HEK293 (cell line): Measurements from ENCODE around the gene APLP1.

Experiments used
- CTCF ChIA-PET: fragments of 350-600 bp; formaldehyde crosslinking; extraction: SDS; loops from one replicate; lab custom pipeline; 2021; ENCODE audit warnings: antibody characterized with exemption; lab: Yijun Ruan, JAX
- POLR2A ChIA-PET: fragments of 300-600 bp; formaldehyde crosslinking; extraction: SDS; loops from one replicate; lab custom pipeline; 2020; ENCODE audit warnings: antibody characterized with exemption, inconsistent platforms; lab: Yijun Ruan, JAX
- H3K27ac ChIP-seq: fragments of 200-500 bp; sonication (Bioruptor generic); 2 replicates; pipeline ENCODE4 v1.5.1; 2014; ENCODE audit warnings: low read depth, low read length, control low read depth, inconsistent platforms; ENCODE audit errors: extremely low read depth
- H3K36me3 ChIP-seq, 2 experiments: fragments of 200-500 bp in 1 of 2; sonication (Bioruptor generic) in 1 of 2; 1 replicate in 1 of 2; 2 replicates in 1 of 2; pipeline ENCODE4 v1.5.1; 2014 to 2017; ENCODE audit warnings: inconsistent platforms in 2 of 2, low read length in 2 of 2; ENCODE audit not compliant: control insufficient read depth in 2 of 2, insufficient read depth in 1 of 2
- H3K4me1 ChIP-seq: fragments of 200-500 bp; sonication (Bioruptor generic); 2 replicates; pipeline ENCODE4 v1.5.1; 2014; ENCODE audit warnings: mild to moderate bottlenecking, low read length, inconsistent platforms; ENCODE audit not compliant: control insufficient read depth, insufficient read depth
- H3K4me3 ChIP-seq: 2 replicates; pipeline ENCODE4 v1.5.1; 2011; ENCODE audit warnings: low read depth, mild to moderate bottlenecking, control low read depth, low read length, moderate library complexity
- H3K9me3 ChIP-seq: fragments of 200-500 bp; sonication (Bioruptor generic); 2 replicates; pipeline ENCODE4 v1.5.1; 2014; ENCODE audit warnings: low read depth, low read length, inconsistent platforms; ENCODE audit not compliant: control insufficient read depth, insufficient read depth
- INSM2 ChIP-seq: fragments of 450-650 bp; formaldehyde crosslinking; IDR thresholded peaks from 2 replicates; pipeline ENCODE4 v1.5.1; 2016; ENCODE audit warnings: missing biosample characterization, missing genetic modification characterization
- SP7 ChIP-seq: fragments of 450-650 bp; formaldehyde crosslinking; IDR thresholded peaks from 2 replicates; pipeline ENCODE4 v1.5.1; 2016; ENCODE audit warnings: missing biosample characterization, missing genetic modification characterization
- ZBTB20 ChIP-seq: fragments of 450-650 bp; formaldehyde crosslinking; IDR thresholded peaks from 2 replicates; pipeline ENCODE4 v1.5.1; 2016; ENCODE audit warnings: missing biosample characterization, missing genetic modification characterization
- ZEB2 ChIP-seq: fragments of 450-650 bp; formaldehyde crosslinking; IDR thresholded peaks from 2 replicates; pipeline ENCODE4 v1.5.1; 2016; ENCODE audit warnings: missing biosample characterization, missing genetic modification characterization
- ZIC2 ChIP-seq: fragments of 450-650 bp; formaldehyde crosslinking; IDR thresholded peaks from 2 replicates; pipeline ENCODE4 v1.5.1; 2016; ENCODE audit warnings: missing biosample characterization, missing genetic modification characterization
- ZNF121 ChIP-seq: fragments of 450-650 bp; formaldehyde crosslinking; IDR thresholded peaks from 2 replicates; pipeline ENCODE4 v1.5.1; 2016; ENCODE audit warnings: missing biosample characterization, missing genetic modification characterization
- ZNF138 ChIP-seq: fragments of 450-650 bp; formaldehyde crosslinking; IDR thresholded peaks from 2 replicates; pipeline ENCODE4 v1.5.1; 2016; ENCODE audit warnings: missing biosample characterization, missing genetic modification characterization, borderline replicate concordance
- ZNF175 ChIP-seq: fragments of 450-650 bp; formaldehyde crosslinking; IDR thresholded peaks from 2 replicates; pipeline ENCODE4 v1.5.1; 2016; ENCODE audit warnings: missing biosample characterization, missing genetic modification characterization
- ZNF202 ChIP-seq: fragments of 450-650 bp; formaldehyde crosslinking; IDR thresholded peaks from 2 replicates; pipeline ENCODE4 v1.5.1; 2016; ENCODE audit warnings: missing biosample characterization, missing genetic modification characterization, borderline replicate concordance
- ZNF24 ChIP-seq: fragments of 450-650 bp; formaldehyde crosslinking; IDR thresholded peaks from 2 replicates; pipeline ENCODE4 v1.5.1; 2016; ENCODE audit warnings: missing biosample characterization, missing genetic modification characterization
- ZNF335 ChIP-seq: fragments of 450-650 bp; formaldehyde crosslinking; conservative IDR thresholded peaks from 2 replicates; pipeline ENCODE4 v1.5.1; 2016; ENCODE audit warnings: missing biosample characterization, missing genetic modification characterization
- ZNF433 ChIP-seq: fragments of 450-650 bp; formaldehyde crosslinking; IDR thresholded peaks from 2 replicates; pipeline ENCODE4 v1.5.1; 2016; ENCODE audit warnings: missing biosample characterization, missing genetic modification characterization, low read depth
- ZNF48 ChIP-seq: fragments of 450-650 bp; formaldehyde crosslinking; IDR thresholded peaks from 2 replicates; pipeline ENCODE4 v1.5.1; 2016; ENCODE audit warnings: missing biosample characterization, missing genetic modification characterization
- ZNF548 ChIP-seq: fragments of 450-650 bp; formaldehyde crosslinking; IDR thresholded peaks from 2 replicates; pipeline ENCODE4 v1.5.1; 2016; ENCODE audit warnings: missing biosample characterization, missing genetic modification characterization
- ZNF555 ChIP-seq: fragments of 450-650 bp; formaldehyde crosslinking; conservative IDR thresholded peaks from 2 replicates; pipeline ENCODE4 v1.5.1; 2017; ENCODE audit warnings: missing biosample characterization, mild to moderate bottlenecking, missing genetic modification characterization, inconsistent platforms
- ZNF670 ChIP-seq: fragments of 450-650 bp; formaldehyde crosslinking; IDR thresholded peaks from 2 replicates; pipeline ENCODE4 v1.5.1; 2016; ENCODE audit warnings: missing biosample characterization, missing genetic modification characterization, low read depth
- ZNF830 ChIP-seq: fragments of 450-650 bp; IDR thresholded peaks from 2 replicates; pipeline ENCODE4 v1.5.0; 2018; ENCODE audit warnings: missing biosample characterization, missing genetic modification characterization, low read depth, mild to moderate bottlenecking, moderate library complexity
- TF ChIP-seq, protein P1 (sequence below): fragments of 450-650 bp; formaldehyde crosslinking; IDR thresholded peaks from 2 replicates; pipeline ENCODE4 v1.5.1; 2016; ENCODE audit warnings: missing biosample characterization, missing genetic modification characterization
- TF ChIP-seq, protein P2 (sequence below): fragments of 450-650 bp; formaldehyde crosslinking; IDR thresholded peaks from 2 replicates; pipeline ENCODE4 v1.5.1; 2016; ENCODE audit warnings: missing biosample characterization, missing genetic modification characterization
- TF ChIP-seq, protein P3 (sequence below): fragments of 450-650 bp; formaldehyde crosslinking; IDR thresholded peaks from 2 replicates; pipeline ENCODE4 v1.5.1; 2016; ENCODE audit warnings: missing biosample characterization, missing genetic modification characterization
- TF ChIP-seq, protein P4 (sequence below): fragments of 450-650 bp; formaldehyde crosslinking; IDR thresholded peaks from 2 replicates; pipeline ENCODE4 v1.5.1; 2016; ENCODE audit warnings: missing biosample characterization, missing genetic modification characterization
- TF ChIP-seq, protein P5 (sequence below): fragments of 450-650 bp; formaldehyde crosslinking; IDR thresholded peaks from 2 replicates; pipeline ENCODE4 v1.5.1; 2016; ENCODE audit warnings: missing biosample characterization, missing genetic modification characterization

Gene APLP1

GRCh38 chr19:35830986-35831385, 37.4 kb upstream of the APLP1 start:
- POLR2A ChIA-PET, result no interaction called here
- no peaks in the 10 kb centered on the region; the same call in 1 of the 2 replicates for H3K4me1 ChIP-seq
- H3K9me3 ChIP-seq, result peaks cover 2% of the 10 kb centered on the region; the same call in 1 of the 2 replicates
- no peak overlapping the region for H3K27ac ChIP-seq
- no peak overlapping the region for H3K4me3 ChIP-seq
- no peaks in the 10 kb centered on the region; a peak in 1 of 3 replicates for H3K36me3 ChIP-seq
- TF ChIP-seq ZNF670 (tag by site-specific recombination) (no peak), ZNF138 (no peak), ZNF24 (tag by site-specific recombination) (no peak), ZNF555 (tag by site-specific recombination) (no peak), ZNF202 (tag by site-specific recombination) (no peak), ZNF433 (tag by site-specific recombination) (no peak), ZIC2 (no peak), ZNF335 (tag by site-specific recombination) (no peak), ZNF830 (tag by site-specific recombination) (no peak), SP7 (no peak), ZEB2 (tag by site-specific recombination) (no peak), INSM2 (tag by site-specific recombination) (no peak), ZNF548 (tag by site-specific recombination) (no peak), ZBTB20 (tag by site-specific recombination) (no peak), ZNF175 (tag by site-specific recombination) (no peak), ZNF121 (tag by site-specific recombination) (no peak), ZNF48 (tag by site-specific recombination) (no peak)
- TF ChIP-seq, protein P1, sequence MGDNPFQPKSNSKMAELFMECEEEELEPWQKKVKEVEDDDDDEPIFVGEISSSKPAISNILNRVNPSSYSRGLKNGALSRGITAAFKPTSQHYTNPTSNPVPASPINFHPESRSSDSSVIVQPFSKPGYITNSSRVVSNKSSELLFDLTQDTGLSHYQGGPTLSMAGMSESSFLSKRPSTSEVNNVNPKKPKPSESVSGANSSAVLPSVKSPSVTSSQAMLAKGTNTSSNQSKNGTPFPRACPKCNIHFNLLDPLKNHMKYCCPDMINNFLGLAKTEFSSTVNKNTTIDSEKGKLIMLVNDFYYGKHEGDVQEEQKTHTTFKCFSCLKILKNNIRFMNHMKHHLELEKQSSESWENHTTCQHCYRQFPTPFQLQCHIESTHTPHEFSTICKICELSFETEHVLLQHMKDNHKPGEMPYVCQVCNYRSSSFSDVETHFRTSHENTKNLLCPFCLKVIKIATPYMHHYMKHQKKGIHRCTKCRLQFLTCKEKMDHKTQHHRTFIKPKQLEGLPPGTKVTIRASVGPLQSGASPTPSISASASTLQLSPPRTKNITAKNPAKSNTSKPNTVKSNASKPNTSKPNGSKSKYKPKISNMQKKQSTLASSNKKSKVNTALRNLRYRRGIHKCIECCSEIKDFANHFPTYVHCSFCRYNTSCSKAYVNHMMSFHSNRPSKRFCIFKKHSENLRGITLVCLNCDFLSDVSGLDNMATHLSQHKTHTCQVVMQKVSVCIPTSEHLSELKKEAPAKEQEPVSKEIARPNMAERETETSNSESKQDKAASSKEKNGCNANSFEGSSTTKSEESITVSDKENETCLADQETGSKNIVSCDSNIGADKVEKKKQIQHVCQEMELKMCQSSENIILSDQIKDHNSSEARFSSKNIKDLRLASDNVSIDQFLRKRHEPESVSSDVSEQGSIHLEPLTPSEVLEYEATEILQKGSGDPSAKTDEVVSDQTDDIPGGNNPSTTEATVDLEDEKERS (tag by site-specific recombination), result no peak
- TF ChIP-seq, protein P2, sequence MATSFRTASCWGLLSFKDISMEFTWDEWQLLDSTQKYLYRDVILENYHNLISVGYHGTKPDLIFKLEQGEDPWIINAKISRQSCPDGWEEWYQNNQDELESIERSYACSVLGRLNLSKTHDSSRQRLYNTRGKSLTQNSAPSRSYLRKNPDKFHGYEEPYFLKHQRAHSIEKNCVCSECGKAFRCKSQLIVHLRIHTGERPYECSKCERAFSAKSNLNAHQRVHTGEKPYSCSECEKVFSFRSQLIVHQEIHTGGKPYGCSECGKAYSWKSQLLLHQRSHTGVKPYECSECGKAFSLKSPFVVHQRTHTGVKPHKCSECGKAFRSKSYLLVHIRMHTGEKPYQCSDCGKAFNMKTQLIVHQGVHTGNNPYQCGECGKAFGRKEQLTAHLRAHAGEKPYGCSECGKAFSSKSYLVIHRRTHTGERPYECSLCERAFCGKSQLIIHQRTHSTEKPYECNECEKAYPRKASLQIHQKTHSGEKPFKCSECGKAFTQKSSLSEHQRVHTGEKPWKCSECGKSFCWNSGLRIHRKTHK, result no peak
- TF ChIP-seq, protein P3, sequence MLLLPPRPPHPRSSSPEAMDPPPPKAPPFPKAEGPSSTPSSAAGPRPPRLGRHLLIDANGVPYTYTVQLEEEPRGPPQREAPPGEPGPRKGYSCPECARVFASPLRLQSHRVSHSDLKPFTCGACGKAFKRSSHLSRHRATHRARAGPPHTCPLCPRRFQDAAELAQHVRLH (tag by site-specific recombination), result no peak
- CTCF ChIA-PET, result interaction anchor here (0.8 kb wide), 1 partner anchor 138 kb away, joined by 3 read pairs; no protein-coding TSS in a partner anchor

DNA sequence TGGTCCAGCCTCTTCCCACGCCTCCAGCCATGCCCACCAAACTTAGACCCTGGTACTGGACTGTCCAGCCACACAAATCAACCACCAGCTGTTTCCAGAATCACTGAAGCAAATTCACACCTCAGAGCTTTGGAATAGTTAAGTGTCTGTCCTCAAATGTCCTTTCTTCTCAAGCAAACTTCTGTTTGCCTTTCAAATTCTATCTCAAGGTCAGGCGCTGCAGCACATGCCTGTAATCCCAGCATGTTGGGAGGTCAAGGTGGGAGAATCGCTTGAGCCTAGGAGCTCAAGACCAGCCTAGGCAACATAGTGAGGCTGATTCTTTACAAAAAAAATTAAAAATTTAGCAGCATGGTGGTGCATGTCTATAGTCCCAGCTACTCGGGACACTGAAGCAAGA, 36.3 kb upstream of the APLP1 start:
- Histone ChIP-seq H3K4me1 (no peaks in the 10 kb centered on the region; the same call in 1 of the 2 replicates), H3K9me3 (peaks cover 2% of the 10 kb centered on the region; the same call in 1 of the 2 replicates), H3K4me3 (no peak overlapping the region), H3K36me3 (no peaks in the 10 kb centered on the region; a peak in 1 of 3 replicates), H3K27ac (no peak overlapping the region)
- POLR2A ChIA-PET, result no interaction called here
- CTCF ChIA-PET, result interaction anchor here (0.6 to 1.3 kb wide), 5 partner anchors 9 to 63 kb away, joined by 3 to 5 read pairs (median 3); no protein-coding TSS in a partner anchor
- TF ChIP-seq, protein P4, sequence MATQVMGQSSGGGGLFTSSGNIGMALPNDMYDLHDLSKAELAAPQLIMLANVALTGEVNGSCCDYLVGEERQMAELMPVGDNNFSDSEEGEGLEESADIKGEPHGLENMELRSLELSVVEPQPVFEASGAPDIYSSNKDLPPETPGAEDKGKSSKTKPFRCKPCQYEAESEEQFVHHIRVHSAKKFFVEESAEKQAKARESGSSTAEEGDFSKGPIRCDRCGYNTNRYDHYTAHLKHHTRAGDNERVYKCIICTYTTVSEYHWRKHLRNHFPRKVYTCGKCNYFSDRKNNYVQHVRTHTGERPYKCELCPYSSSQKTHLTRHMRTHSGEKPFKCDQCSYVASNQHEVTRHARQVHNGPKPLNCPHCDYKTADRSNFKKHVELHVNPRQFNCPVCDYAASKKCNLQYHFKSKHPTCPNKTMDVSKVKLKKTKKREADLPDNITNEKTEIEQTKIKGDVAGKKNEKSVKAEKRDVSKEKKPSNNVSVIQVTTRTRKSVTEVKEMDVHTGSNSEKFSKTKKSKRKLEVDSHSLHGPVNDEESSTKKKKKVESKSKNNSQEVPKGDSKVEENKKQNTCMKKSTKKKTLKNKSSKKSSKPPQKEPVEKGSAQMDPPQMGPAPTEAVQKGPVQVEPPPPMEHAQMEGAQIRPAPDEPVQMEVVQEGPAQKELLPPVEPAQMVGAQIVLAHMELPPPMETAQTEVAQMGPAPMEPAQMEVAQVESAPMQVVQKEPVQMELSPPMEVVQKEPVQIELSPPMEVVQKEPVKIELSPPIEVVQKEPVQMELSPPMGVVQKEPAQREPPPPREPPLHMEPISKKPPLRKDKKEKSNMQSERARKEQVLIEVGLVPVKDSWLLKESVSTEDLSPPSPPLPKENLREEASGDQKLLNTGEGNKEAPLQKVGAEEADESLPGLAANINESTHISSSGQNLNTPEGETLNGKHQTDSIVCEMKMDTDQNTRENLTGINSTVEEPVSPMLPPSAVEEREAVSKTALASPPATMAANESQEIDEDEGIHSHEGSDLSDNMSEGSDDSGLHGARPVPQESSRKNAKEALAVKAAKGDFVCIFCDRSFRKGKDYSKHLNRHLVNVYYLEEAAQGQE, result no peak
- TF ChIP-seq, protein P5, sequence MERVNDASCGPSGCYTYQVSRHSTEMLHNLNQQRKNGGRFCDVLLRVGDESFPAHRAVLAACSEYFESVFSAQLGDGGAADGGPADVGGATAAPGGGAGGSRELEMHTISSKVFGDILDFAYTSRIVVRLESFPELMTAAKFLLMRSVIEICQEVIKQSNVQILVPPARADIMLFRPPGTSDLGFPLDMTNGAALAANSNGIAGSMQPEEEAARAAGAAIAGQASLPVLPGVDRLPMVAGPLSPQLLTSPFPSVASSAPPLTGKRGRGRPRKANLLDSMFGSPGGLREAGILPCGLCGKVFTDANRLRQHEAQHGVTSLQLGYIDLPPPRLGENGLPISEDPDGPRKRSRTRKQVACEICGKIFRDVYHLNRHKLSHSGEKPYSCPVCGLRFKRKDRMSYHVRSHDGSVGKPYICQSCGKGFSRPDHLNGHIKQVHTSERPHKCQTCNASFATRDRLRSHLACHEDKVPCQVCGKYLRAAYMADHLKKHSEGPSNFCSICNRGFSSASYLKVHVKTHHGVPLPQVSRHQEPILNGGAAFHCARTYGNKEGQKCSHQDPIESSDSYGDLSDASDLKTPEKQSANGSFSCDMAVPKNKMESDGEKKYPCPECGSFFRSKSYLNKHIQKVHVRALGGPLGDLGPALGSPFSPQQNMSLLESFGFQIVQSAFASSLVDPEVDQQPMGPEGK (tag by site-specific recombination), result no peak
